GM11168 (cell line): ENCODE measurements around the gene GSPT2.
"Not testable (repeated sequence)": the region's sequence is repeated elsewhere in the genome, so short reads cannot be mapped to it uniquely, and the experiment has no call there.

Experiments used
- in situ Hi-C: fragments of 300-500 bp; cut with MboI; formaldehyde crosslinking; loops from one replicate; pipeline ENCODE4 v1.12.0; 2022; ENCODE audit warnings: low sequenced_read_pairs; ENCODE audit not compliant: unreplicated experiment

The GSPT2 gene

GRCh38 chrX:51743179-51743957 lies at the start of gene GSPT2:
TSS of gene GSPT2 (plus strand) at chrX:51743442. CDS start at chrX:51743627, 185 bp downstream.
- in situ Hi-C loops = no loop called here

GRCh38 chrX:51694254-51694653 lies 49.0 kb upstream of the GSPT2 start:
- in situ Hi-C loops = no loop called here

- in situ Hi-C loops = no loop called here
Observed at GRCh38 chrX:51697397-51697796, 45.8 kb upstream of the GSPT2 start.

- in situ Hi-C loops = not testable (repeated sequence)
Observed at GRCh38 chrX:51710277-51711164, 32.7 kb upstream of the GSPT2 start, which contains the start of gene CENPVL1. TSS of gene CENPVL1 (plus strand) at chrX:51710512. CDS start at chrX:51710512, 0 bp downstream.

- in situ Hi-C loops = not testable (repeated sequence)
Observed at GRCh38 chrX:51712943-51713647, 30.1 kb upstream of the GSPT2 start.

- in situ Hi-C loops = no loop called here
Observed at GRCh38 chrX:51728202-51728601, 15.0 kb upstream of the GSPT2 start.

GRCh38 chrX:51737091-51737490 lies 6.2 kb upstream of the GSPT2 start:
- in situ Hi-C loops = no loop called here

- in situ Hi-C loops = no loop called here
Observed at GRCh38 chrX:51742586-51742985, 656 bp upstream of the GSPT2 start.

GRCh38 chrX:51747671-51748070 lies 4.4 kb downstream of the GSPT2 start:
- in situ Hi-C loops = no loop called here

- in situ Hi-C loops = no loop called here
Observed at GRCh38 chrX:51759055-51759839, 16.0 kb downstream of the GSPT2 start.

GRCh38 chrX:51760657-51761056 lies 17.4 kb downstream of the GSPT2 start:
- in situ Hi-C loops = no loop called here

GRCh38 chrX:51766546-51766945 lies 23.3 kb downstream of the GSPT2 start:
- in situ Hi-C loops = no loop called here

GRCh38 chrX:51776851-51777250 lies 33.6 kb downstream of the GSPT2 start:
- in situ Hi-C loops = no loop called here

GRCh38 chrX:51779306-51779705 lies 36.1 kb downstream of the GSPT2 start:
- in situ Hi-C loops = no loop called here

- in situ Hi-C loops = no loop called here
Observed at GRCh38 chrX:51795136-51795535, 51.9 kb downstream of the GSPT2 start.
